HG02943 (cell line): ENCODE results near the gene VAV1.
"Not testable (repeated sequence)": the region's sequence is repeated elsewhere in the genome, so short reads cannot be mapped to it uniquely, and the experiment has no call there.

Experiments
- ATAC-seq: cut with Tn5 transposase; IDR thresholded peaks from one replicate; pipeline ENCODE4 v1.9.1; 2021; ENCODE audit warnings: mild to moderate bottlenecking, low read depth, moderate library complexity; ENCODE audit not compliant: unreplicated experiment

The VAV1 gene

GRCh38 chr19:6838062-6838655, 65.7 kb downstream of the VAV1 start:
- ATAC-seq, result no peak

- no peak for ATAC-seq
Observed at GRCh38 chr19:6842871-6843607, 70.5 kb downstream of the VAV1 start.

GRCh38 chr19:6847828-6848200, 75.3 kb downstream of the VAV1 start:
- no peak for ATAC-seq

GRCh38 chr19:6848986-6849385, 76.5 kb downstream of the VAV1 start:
- no peak for ATAC-seq

DNA sequence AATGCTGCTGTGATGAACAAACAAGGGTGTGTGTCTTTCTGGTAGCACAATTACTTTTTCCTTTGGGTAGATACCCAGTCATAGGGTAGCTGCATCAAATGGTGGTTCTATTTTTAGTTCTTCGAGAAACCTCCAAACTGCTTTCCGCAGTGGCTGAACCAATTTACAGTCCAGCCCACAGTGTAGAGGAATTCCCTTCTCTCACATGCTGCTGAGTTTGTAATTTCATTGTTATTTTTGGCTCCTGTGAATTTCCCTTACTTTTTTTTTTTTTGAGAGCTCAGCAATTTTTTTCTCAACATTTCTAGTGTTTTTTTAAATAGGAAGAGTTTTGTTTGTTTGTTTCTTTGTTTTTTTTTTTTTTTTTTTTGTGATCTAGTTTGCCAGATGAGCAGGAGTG, 77.4 kb downstream of the VAV1 start:
- no peak for ATAC-seq

DNA sequence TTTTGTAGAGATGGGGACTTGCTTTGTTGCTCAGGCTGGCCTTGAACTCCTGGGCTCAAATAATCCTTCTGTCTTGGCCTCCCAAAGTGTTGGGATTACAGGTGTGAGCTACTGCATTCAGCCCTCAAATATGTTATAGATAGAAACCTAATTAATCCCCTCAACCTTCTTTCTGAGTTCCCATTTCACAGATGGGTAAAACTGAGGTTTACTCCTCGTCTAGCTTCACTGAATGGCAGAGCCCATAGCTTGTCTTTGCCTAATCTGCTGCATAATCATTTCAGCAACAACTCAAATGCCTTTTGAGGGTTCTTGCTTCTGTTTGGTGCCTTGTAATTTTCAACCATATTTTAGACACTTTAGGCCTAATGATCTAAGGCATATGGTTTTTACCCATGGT, 78.9 kb downstream of the VAV1 start:
- no peak for ATAC-seq

- no peak for ATAC-seq
Observed at GRCh38 chr19:6852001-6852400, 79.5 kb downstream of the VAV1 start.

GRCh38 chr19:6853868-6854267, 81.4 kb downstream of the VAV1 start:
- no peak for ATAC-seq

DNA sequence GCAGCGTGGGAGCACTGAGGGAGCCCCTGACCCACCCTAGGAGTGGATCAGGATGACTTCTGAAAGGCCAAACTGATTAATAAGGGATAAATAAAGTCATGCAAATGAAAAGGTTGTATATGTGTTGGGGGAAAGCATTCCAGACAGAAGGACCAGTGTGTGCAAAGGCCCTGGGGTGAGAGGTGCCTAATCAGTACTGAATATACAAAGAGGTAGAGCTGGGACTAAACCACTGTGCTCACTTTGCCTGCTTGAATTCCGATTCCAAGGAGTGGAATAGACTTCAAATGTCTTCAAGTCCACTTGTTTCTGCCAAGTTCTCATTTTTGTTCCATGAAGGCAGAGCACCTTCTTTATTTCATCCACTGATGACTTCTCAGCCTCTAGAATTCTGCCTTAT, 82.2 kb downstream of the VAV1 start:
- no peak for ATAC-seq

DNA sequence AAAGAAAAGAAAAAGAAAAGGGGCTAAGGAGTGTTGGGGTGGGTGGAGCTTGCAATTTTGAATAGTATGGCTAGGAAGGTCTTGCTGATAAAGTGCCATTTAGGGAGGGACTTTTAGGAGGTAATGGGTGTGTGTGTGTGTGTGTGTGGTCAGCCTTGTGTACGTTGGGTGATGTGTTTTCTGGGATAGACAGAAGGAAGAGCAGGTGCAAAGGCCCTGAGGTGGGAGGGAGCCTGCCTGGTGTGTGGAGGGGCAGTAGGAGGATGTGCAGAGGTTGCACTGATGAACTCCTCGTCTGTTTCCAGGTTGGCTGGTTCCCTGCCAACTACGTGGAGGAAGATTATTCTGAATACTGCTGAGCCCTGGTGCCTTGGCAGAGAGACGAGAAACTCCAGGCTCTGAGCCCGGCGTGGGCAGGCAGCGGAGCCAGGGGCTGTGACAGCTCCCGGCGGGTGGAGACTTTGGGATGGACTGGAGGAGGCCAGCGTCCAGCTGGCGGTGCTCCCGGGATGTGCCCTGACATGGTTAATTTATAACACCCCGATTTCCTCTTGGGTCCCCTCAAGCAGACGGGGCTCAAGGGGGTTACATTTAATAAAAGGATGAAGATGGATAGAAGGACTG, 84.4 kb downstream of the VAV1 start:
- no peak for ATAC-seq

DNA sequence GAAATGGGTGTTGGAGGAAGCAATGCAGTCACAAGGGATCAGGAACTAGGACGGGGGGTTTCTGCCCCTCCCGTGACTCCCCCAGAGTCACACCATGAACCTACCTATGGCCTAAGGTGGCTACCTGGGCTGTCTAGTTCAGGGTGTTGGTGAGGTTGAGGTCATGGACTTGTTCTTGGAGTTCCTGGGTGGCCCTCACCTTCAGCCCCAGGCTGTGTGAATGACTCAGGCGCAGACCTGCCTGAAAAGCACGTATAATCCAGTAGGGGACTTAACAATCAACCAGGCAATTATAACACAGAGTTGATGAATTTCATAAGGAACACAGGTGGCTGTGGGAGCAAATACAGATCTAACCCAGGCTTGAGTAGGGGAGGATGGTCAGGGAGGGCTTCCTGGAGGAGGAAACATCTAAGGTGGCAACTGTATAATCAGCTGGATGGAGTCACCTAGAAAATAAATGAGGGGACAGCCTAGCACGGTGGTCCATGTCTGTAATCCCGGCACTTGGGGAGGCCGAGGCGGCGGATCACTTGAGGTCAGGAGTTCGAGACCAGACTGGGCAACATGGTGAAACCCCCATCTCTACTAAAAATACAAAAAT, 89.3 kb downstream of the VAV1 start:
- ATAC-seq, result no peak

- ATAC-seq, result no peak
Observed at GRCh38 chr19:6862673-6863078, 90.2 kb downstream of the VAV1 start.

- ATAC-seq, result no peak
Observed at GRCh38 chr19:6864325-6864940, 91.9 kb downstream of the VAV1 start.

- no peak for ATAC-seq
Observed at GRCh38 chr19:6865849-6866248, 93.3 kb downstream of the VAV1 start.

DNA sequence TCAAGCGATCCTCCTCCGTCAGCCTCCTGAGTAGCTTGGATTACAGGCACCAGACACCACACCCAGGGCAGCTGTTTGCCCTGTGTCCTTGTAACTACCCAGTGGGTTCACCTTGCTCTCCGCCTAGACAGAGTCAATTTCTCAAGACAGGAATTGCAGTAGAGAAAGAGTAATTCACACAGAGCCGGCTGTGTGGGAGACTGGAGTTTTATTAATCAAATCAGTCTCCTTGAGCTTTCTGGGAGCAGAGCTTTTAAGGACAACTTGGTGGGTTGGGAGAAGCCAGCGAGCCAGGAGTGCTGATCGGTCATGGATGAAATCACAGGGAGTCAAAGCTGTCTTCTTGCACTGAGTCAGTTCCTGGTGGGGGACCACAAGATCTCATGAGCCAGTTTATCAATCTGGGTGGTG, 94.2 kb downstream of the VAV1 start:
- no peak for ATAC-seq

DNA sequence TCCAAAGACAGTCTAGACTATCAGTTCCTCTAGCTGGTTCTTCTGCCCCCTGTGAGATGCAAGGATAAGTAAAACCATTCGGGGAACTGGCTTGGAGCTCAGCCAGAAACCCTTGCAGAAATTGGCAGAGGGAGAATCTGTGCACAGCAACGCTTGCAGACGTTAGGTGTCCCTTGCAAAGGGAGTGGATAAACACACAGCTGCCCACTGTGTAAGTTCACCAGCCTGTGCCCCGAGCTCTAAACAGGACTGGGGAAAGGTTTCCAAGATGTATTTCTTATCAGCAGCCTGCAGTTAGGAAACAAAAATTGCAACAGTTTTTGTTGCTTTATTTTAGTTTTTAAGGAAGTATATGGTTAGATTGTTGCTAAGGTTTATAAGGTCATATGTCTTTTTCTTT, 95.8 kb downstream of the VAV1 start:
- no peak for ATAC-seq

DNA sequence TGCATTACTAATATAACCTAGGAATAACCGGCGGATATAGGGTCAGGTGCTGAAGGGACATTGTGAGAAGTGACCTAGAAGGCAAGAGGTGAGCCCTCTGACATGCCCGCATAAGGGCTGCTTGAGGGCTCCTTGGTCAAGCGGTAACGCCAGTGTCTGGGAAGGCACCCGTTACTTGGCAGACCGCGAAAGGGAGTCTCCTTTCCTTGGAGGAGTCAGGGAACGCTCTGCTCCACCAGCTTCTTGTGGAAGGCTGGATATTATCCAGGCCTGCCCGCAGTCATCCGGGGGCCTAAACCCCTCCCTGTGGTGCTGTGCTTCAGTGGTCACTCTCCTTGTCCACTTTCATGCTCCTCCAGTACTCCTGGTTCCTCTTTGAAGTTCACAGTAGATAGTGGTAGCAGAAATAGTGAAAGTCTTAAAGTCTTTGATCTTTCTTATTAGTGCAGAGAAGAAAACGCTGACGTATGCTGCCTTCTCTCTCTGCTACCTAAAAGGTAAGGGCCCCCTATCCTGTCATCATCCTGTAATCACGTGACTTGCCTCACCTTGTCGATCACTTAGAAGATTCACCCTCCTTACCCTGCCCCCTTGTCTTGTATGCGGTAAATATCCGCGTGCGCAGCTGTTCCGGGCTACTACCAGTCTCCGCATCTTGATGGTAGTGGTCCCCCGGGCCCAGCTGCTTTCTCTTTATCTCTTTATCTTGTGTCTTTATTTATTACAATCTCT, 96.8 kb downstream of the VAV1 start:
- not testable (repeated sequence) for ATAC-seq

DNA sequence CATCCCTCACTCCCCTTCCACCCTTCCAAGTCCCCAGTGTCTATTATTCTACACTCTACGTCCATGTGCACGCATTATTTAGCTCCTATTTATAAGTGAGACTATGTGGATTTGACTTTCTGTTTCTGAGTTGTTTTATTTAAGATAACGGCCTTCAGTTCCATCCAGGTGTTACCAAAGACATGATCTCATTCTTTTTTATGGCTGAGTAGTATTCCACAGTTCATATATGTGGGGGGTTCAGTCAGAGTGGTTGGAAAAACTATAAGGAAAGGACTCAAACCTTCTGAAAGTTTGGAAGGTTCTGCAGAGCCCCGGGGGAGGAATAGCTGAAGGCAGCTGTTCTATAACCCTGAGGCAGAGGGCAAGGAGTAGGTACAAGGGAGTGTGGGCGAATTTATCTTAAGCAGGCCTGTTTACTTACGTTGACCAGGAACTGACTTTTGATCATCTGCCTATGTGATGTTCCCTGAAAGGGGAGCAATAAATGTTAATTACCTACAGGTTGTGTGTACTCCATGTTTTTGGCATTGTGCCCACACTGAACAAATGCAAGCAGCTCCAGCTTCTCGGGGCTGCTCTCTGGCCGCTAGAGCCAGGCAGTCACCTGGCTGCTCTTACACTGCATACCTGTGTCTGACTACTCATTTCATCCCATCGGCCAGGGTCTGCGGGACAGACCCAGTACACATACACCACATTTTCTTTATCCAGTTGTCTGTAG, 101.4 kb downstream of the VAV1 start:
- ATAC-seq, result no peak

- no peak for ATAC-seq
Observed at GRCh38 chr19:6875218-6875617, 102.7 kb downstream of the VAV1 start.

DNA sequence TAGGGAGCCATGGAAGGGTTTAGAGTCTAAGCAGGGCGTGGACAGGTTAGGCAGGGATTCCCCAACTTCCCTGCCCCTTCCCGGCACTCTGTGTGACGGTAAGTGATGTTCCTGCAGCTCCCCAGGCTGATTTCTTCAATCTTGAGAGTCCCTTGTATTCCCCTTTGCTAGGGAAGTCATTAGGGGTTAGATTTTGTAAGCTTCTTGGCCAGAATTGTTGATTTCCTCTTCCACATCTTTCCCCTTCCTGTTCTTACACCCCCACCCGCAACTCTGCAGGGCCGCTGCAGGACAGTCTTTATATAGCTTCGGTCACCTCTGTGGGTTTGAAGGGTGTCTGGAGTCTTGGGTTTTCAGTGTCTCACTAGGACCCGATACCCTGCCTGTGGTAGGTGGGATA, 104.2 kb downstream of the VAV1 start:
- no peak for ATAC-seq
